Pancreas (tissue), 10 donors: ENCODE data around the gene CYSLTR2. TPM values are rescaled to one million over a fixed set of nuclear protein-coding genes. Genes with fewer than 3 reads are reported as not detected.

ENCODE experiments used
- ATAC-seq, 4 donors: fragments of 200-7000 bp; cut with Tn5 transposase; one replicate each; pipeline versions ENCODE4 v1.8.0 to v1.9.1; 2020; ENCODE audit warnings: mild to moderate bottlenecking in 4 of 4, moderate library complexity in 4 of 4
- DNase-seq, 6 donors: peaks; one replicate each; pipeline ENCODE4 v3.0.0-alpha.2; 2020
- FAIRE-seq: peaks from 2 replicates; lab custom pipeline; 2012; peaks lifted over from hg19 to GRCh38; lab: Jason Lieb, UNC
- H3K27ac ChIP-seq, 4 donors: fragments of 200-600 bp; sonication (generic); 1 replicate in 3 of 4; 2 replicates in 1 of 4; pipeline versions ENCODE4 v1.5.0 to v1.8.0; 2020
- H3K27me3 ChIP-seq, 4 donors: fragments of 200-600 bp; one replicate each; pipeline ENCODE4 v1.8.0; 2021
- H3K36me3 ChIP-seq, 3 donors: fragments of 200-600 bp; sonication (generic) in 1 of 3; one replicate each; pipeline versions ENCODE4 v1.5.0 to v1.8.0; 2020 to 2021
- H3K4me1 ChIP-seq, 3 donors: fragments of 200-600 bp; one replicate each; pipeline ENCODE4 v1.8.0; 2021
- H3K4me3 ChIP-seq, 4 donors: fragments of 200-600 bp; sonication (generic) in 2 of 4; one replicate each; pipeline versions ENCODE4 v1.5.0 to v1.8.0; 2020 to 2021
- H3K9me3 ChIP-seq, 4 donors: fragments of 200-600 bp; one replicate each; pipeline ENCODE4 v1.8.0; 2021
- CTCF ChIP-seq, 4 donors: fragments of 200-600 bp; sonication (generic) in 3 of 4; IDR thresholded peaks; one replicate each; pipeline versions ENCODE4 v1.5.0 to v1.8.0; 2021; ENCODE audit warnings: antibody characterized with exemption in 4 of 4
- WGBS, 2 donors: extraction: QIAGEN DNeasy Blood & Tissue Kit; methylation state at CpG; one replicate each; pipeline ENCODE4 v1.1.7; 2013; 5-methylcytosine and 5-hydroxymethylcytosine counted together
- intact Hi-C, 3 donors: fragments of 100-400 bp; cut with DNase I; formaldehyde crosslinking; loops; one replicate each; pipeline versions ENCODE4 v1.11.1 to v1.14.2; 2022
- polyA plus RNA-seq, 2 donors: library from polyadenylated mRNA; stranded (reverse); fragments of 200-250 nt; gene quantifications; one replicate each; pipeline ENCODE4 v1.2.3, GENCODE V29; 2013
- total RNA-seq, 6 donors: library from RNA; stranded (reverse); fragmentation: NEBNext Ultra II Directional in 4 of 6; extraction: Animal tissue kit (Norgen Biotek cat#: 25700) in 4 of 6; gene quantifications; one replicate each; pipeline versions ENCODE4 v1.2.1 to v1.2.4, GENCODE V29; 2021 to 2023
- donor health status: healthy with polysubstance abuse.
- donor health status: DM: no; HTN: no; CAD: no; lungs with moderate emphysema.
- donor health status: DM: no; HTN: no; CAD: no.
- donor health status: control.
- donor health status: control.
- donor health status: Bipolar disorder and iron deficiency.
- donor health status: DM: yes; HTN: yes; CAD: no.
- donor health status: DM: no; HTN: no; CAD: no.
- donor health status: DM: no; HTN: no; CAD: no.
- donor health status: DM: yes; HTN: yes; CAD: no.

CYSLTR2 gene
- total and polyA plus RNA-seq, 8 donors = 0.06 to 0.43 (median 0.17) TPM; not detected in 2

- H3K9me3 ChIP-seq = no peaks in the 10 kb centered on the region
- ATAC-seq (no peak), FAIRE-seq (no peak), DNase-seq (no peak)
- TF ChIP-seq CTCF (IDR thresholded peaks at IDR 0.05) = no peak
- no peaks in the 10 kb centered on the region for H3K27me3 ChIP-seq
- no peak overlapping the region for H3K27ac ChIP-seq
- intact Hi-C loops = loop anchor here in 2 of 3 donors (5.0 to 10.0 kb wide), 2 partner anchors 134 to 136 kb away; no protein-coding TSS in a partner anchor
- no peak overlapping the region for H3K4me3 ChIP-seq
- no peaks in the 10 kb centered on the region for H3K36me3 ChIP-seq
- WGBS, 2 donors = 59 to 64% methylated on average over 6 of the region's 6 CpGs
- no peaks in the 10 kb centered on the region for H3K4me1 ChIP-seq
Observed at GRCh38 chr13:48731001-48731658, 77.4 kb downstream of the CYSLTR2 start.

- Histone ChIP-seq H3K9me3 (no peaks in the 10 kb centered on the region), H3K4me1 (no peaks in the 10 kb centered on the region), H3K36me3 (no peaks in the 10 kb centered on the region), H3K4me3 (peak overlapping the region in 1 of 4 donors; percentile 4), H3K27ac (no peak overlapping the region), H3K27me3 (no peaks in the 10 kb centered on the region)
- peak; percentile 54 to 66 (median 65) for TF ChIP-seq CTCF (IDR thresholded peaks at IDR 0.05)
- intact Hi-C loops = loop anchor here in 2 of 3 donors (5.0 to 10.0 kb wide), 2 partner anchors 135 to 137 kb away; no protein-coding TSS in a partner anchor
- peak; percentile 24 to 85 (median 54) for DNase-seq
- peak; percentile 87 to 99 (median 92) for ATAC-seq
- FAIRE-seq = no peak
- 29 to 33% methylated on average over 16 of the region's 16 CpGs for WGBS, 2 donors
Observed at GRCh38 chr13:48731957-48732569, 78.3 kb downstream of the CYSLTR2 start.

- Histone ChIP-seq H3K27ac (no peak overlapping the region), H3K4me3 (no peak overlapping the region), H3K4me1 (no peaks in the 10 kb centered on the region), H3K27me3 (no peaks in the 10 kb centered on the region), H3K9me3 (no peaks in the 10 kb centered on the region), H3K36me3 (no peaks in the 10 kb centered on the region)
- 83 to 88% methylated on average over 5 of the region's 5 CpGs for WGBS, 2 donors
- intact Hi-C loops = loop anchor here in 2 of 3 donors (5.0 to 10.0 kb wide), 2 partner anchors 137 to 139 kb away; no protein-coding TSS in a partner anchor
- TF ChIP-seq CTCF (IDR thresholded peaks at IDR 0.05) = no peak
- DNase-seq (no peak), FAIRE-seq (no peak), ATAC-seq (no peak)
Observed at GRCh38 chr13:48733739-48734335, 80.1 kb downstream of the CYSLTR2 start.

GRCh38 chr13:48735571-48735970 is 81.8 kb downstream of the CYSLTR2 start:
- Histone ChIP-seq H3K4me1 (no peaks in the 10 kb centered on the region), H3K27ac (no peak overlapping the region), H3K27me3 (no peaks in the 10 kb centered on the region), H3K4me3 (no peak overlapping the region), H3K9me3 (no peaks in the 10 kb centered on the region), H3K36me3 (no peaks in the 10 kb centered on the region)
- 58 to 81% methylated on average over 3 of the region's 3 CpGs for WGBS, 2 donors
- no peak for ATAC-seq
- FAIRE-seq = no peak
- TF ChIP-seq CTCF (IDR thresholded peaks at IDR 0.05) = no peak
- intact Hi-C loops = loop anchor here in 1 of 3 donors (10.0 kb wide), 1 partner anchor 141 kb away; no protein-coding TSS in a partner anchor
- DNase-seq = no peak
